ENCODE measurements around the gene RNF112.

The RNF112 gene

DNA sequence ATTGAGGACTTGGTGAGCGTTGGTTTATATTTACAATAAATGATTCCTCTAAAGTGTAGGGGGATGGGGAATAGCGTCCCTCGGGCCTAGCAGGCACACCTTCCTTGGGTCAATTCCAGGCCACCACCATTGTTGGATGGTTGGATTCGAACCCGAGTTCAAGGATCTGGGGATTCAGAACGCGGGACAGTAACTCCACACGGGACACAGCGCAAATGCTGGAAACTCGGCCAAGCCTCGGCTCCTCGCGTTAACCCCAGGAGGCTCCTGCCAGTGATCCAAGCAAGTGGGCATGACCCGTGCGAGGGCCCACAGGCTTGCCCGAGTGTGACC, 49.1 kb upstream of the RNF112 start:
- ChIA-PET POLR2A (interaction anchor here (1.2 to 1.9 kb wide), 4 partner anchors 16 to 401 kb away, joined by 5 to 48 read pairs (median 8); partner anchors contain the start of gene MAPK7), CTCF (interaction anchor here (0.7 to 5.6 kb wide), 17 partner anchors 8 to 454 kb away, joined by 3 to 156 read pairs (median 6); partner anchors contain the start of genes ALDH3A2 and MAPK7)
- Histone ChIP-seq H3K4me1 (ENCODE audit: control insufficient read depth, insufficient read depth, low read length) (peaks cover 5% of the 10 kb centered on the region), H3K4me3 (ENCODE audit: low read depth, low read length) (peak overlapping the region; percentile 81), H3K9me3 (ENCODE audit: control insufficient read depth, insufficient read depth, low read depth, low read length) (no peaks in the 10 kb centered on the region), H3K27ac (ENCODE audit: extremely low read depth, low read depth, low read length) (peak overlapping the region; percentile 47), H3K36me3 (ENCODE audit: control insufficient read depth in 2 of 2, insufficient read depth in 1 of 2, low read length in 2 of 2) (peaks cover 0 to 33% of the 10 kb centered on the region in 2 experiments; a peak in 1 of 3 replicates)
- TF ChIP-seq, protein P1, sequence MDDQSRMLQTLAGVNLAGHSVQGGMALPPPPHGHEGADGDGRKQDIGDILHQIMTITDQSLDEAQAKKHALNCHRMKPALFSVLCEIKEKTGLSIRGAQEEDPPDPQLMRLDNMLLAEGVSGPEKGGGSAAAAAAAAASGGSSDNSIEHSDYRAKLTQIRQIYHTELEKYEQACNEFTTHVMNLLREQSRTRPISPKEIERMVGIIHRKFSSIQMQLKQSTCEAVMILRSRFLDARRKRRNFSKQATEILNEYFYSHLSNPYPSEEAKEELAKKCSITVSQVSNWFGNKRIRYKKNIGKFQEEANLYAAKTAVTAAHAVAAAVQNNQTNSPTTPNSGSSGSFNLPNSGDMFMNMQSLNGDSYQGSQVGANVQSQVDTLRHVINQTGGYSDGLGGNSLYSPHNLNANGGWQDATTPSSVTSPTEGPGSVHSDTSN (CRISPR knock-in tag; IDR thresholded peaks at IDR 0.05) = no peak
- TF ChIP-seq ZNF341 (tag by site-specific recombination; IDR thresholded peaks at IDR 0.05; ENCODE audit: low read depth) = no peak
- TF ChIP-seq ZNF404 (tag by site-specific recombination; IDR thresholded peaks at IDR 0.05) = no peak
- TF ChIP-seq ZNF560 (tag by site-specific recombination; IDR thresholded peaks at IDR 0.05; ENCODE audit: borderline replicate concordance) = no peak
- no peak for TF ChIP-seq KLF1 (tag by site-specific recombination; IDR thresholded peaks at IDR 0.05)
- TF ChIP-seq ZNF10 (tag by site-specific recombination; IDR thresholded peaks at IDR 0.05) = no peak
- no peak for TF ChIP-seq ZNF654 (tag by site-specific recombination; IDR thresholded peaks at IDR 0.05; ENCODE audit: low read depth)
- no peak for TF ChIP-seq ZNF416 (tag by site-specific recombination; IDR thresholded peaks at IDR 0.05)
- TF ChIP-seq ZNF354C (tag by site-specific recombination; IDR thresholded peaks at IDR 0.05; ENCODE audit: borderline replicate concordance, low read depth) = no peak
- TF ChIP-seq, protein P2, sequence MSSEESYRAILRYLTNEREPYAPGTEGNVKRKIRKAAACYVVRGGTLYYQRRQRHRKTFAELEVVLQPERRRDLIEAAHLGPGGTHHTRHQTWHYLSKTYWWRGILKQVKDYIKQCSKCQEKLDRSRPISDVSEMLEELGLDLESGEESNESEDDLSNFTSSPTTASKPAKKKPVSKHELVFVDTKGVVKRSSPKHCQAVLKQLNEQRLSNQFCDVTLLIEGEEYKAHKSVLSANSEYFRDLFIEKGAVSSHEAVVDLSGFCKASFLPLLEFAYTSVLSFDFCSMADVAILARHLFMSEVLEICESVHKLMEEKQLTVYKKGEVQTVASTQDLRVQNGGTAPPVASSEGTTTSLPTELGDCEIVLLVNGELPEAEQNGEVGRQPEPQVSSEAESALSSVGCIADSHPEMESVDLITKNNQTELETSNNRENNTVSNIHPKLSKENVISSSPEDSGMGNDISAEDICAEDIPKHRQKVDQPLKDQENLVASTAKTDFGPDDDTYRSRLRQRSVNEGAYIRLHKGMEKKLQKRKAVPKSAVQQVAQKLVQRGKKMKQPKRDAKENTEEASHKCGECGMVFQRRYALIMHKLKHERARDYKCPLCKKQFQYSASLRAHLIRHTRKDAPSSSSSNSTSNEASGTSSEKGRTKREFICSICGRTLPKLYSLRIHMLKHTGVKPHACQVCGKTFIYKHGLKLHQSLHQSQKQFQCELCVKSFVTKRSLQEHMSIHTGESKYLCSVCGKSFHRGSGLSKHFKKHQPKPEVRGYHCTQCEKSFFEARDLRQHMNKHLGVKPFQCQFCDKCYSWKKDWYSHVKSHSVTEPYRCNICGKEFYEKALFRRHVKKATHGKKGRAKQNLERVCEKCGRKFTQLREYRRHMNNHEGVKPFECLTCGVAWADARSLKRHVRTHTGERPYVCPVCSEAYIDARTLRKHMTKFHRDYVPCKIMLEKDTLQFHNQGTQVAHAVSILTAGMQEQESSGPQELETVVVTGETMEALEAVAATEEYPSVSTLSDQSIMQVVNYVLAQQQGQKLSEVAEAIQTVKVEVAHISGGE (tag by site-specific recombination; conservative IDR thresholded peaks at IDR 0.05; ENCODE audit: low read depth) = no peak
- TF ChIP-seq ZEB2 (tag by site-specific recombination; IDR thresholded peaks at IDR 0.05) = no peak
- no peak for TF ChIP-seq ZBTB48 (tag by site-specific recombination; IDR thresholded peaks at IDR 0.05)
- no peak for TF ChIP-seq MYNN (tag by site-specific recombination; IDR thresholded peaks at IDR 0.05; ENCODE audit: borderline replicate concordance)
- TF ChIP-seq ZNF133 (tag by site-specific recombination; IDR thresholded peaks at IDR 0.05) = 0 out of 2 replicates have a peak, but pooled peaks have one; percentile 7
- no peak for TF ChIP-seq ZNF121 (tag by site-specific recombination; IDR thresholded peaks at IDR 0.05)
- TF ChIP-seq, protein P3, sequence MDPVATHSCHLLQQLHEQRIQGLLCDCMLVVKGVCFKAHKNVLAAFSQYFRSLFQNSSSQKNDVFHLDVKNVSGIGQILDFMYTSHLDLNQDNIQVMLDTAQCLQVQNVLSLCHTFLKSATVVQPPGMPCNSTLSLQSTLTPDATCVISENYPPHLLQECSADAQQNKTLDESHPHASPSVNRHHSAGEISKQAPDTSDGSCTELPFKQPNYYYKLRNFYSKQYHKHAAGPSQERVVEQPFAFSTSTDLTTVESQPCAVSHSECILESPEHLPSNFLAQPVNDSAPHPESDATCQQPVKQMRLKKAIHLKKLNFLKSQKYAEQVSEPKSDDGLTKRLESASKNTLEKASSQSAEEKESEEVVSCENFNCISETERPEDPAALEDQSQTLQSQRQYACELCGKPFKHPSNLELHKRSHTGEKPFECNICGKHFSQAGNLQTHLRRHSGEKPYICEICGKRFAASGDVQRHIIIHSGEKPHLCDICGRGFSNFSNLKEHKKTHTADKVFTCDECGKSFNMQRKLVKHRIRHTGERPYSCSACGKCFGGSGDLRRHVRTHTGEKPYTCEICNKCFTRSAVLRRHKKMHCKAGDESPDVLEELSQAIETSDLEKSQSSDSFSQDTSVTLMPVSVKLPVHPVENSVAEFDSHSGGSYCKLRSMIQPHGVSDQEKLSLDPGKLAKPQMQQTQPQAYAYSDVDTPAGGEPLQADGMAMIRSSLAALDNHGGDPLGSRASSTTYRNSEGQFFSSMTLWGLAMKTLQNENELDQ (tag by site-specific recombination; IDR thresholded peaks at IDR 0.05; ENCODE audit: low read depth) = no peak
- 0 out of 2 replicates have a peak, but pooled peaks have one; percentile 31 for TF ChIP-seq ZNF600 (tag by site-specific recombination; IDR thresholded peaks at IDR 0.05)
- TF ChIP-seq, protein P4, sequence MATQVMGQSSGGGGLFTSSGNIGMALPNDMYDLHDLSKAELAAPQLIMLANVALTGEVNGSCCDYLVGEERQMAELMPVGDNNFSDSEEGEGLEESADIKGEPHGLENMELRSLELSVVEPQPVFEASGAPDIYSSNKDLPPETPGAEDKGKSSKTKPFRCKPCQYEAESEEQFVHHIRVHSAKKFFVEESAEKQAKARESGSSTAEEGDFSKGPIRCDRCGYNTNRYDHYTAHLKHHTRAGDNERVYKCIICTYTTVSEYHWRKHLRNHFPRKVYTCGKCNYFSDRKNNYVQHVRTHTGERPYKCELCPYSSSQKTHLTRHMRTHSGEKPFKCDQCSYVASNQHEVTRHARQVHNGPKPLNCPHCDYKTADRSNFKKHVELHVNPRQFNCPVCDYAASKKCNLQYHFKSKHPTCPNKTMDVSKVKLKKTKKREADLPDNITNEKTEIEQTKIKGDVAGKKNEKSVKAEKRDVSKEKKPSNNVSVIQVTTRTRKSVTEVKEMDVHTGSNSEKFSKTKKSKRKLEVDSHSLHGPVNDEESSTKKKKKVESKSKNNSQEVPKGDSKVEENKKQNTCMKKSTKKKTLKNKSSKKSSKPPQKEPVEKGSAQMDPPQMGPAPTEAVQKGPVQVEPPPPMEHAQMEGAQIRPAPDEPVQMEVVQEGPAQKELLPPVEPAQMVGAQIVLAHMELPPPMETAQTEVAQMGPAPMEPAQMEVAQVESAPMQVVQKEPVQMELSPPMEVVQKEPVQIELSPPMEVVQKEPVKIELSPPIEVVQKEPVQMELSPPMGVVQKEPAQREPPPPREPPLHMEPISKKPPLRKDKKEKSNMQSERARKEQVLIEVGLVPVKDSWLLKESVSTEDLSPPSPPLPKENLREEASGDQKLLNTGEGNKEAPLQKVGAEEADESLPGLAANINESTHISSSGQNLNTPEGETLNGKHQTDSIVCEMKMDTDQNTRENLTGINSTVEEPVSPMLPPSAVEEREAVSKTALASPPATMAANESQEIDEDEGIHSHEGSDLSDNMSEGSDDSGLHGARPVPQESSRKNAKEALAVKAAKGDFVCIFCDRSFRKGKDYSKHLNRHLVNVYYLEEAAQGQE (tag by site-specific recombination; IDR thresholded peaks at IDR 0.05) = peak; percentile 80; the same call in 1 of the 2 replicates
- no peak for TF ChIP-seq SP3 (tag by site-specific recombination; IDR thresholded peaks at IDR 0.05)

Data from HEK293 (cell line).